Stomach (tissue), 4 donors: ENCODE measurements around the gene PFDN6.

Source experiments
- CTCF ChIP-seq, 7 experiments: fragments of 450-650 bp in 4 of 7; fragments of 200-600 bp in 3 of 7; sonication (generic) in 3 of 7; IDR thresholded peaks; one replicate each; pipeline ENCODE4 v1.5.1; 2016 to 2019; ENCODE audit warnings: antibody characterized with exemption in 7 of 7, control low read depth in 2 of 7, mild to moderate bottlenecking in 1 of 7
- EP300 ChIP-seq: sonication (generic); formaldehyde crosslinking; IDR thresholded peaks from one replicate; pipeline ENCODE4 v1.6.1; 2017; ENCODE audit warnings: antibody characterized with exemption
- POLR2A ChIP-seq, 4 donors: fragments of 450-650 bp; IDR thresholded peaks; one replicate each; pipeline ENCODE4 v1.6.1; 2016; ENCODE audit warnings: antibody characterized with exemption in 4 of 4, control low read depth in 2 of 4, mild to moderate bottlenecking in 1 of 4, moderate library complexity in 1 of 4

GRCh38 chr6:33313105-33313708 is 23.8 kb downstream of the PFDN6 start:
- TF ChIP-seq CTCF (IDR thresholded peaks at IDR 0.05) (no peak), EP300 (no peak), POLR2A (IDR thresholded peaks at IDR 0.05) (no peak)
